Nephron progenitor cell (in vitro differentiated cells): Measurements from ENCODE around the gene CDC14B.
"Not testable (repeated sequence)": the region's sequence is repeated elsewhere in the genome, so short reads cannot be mapped to it uniquely, and the experiment has no call there.

Experiments
- DNase-seq: peaks from one replicate; pipeline ENCODE4 v3.0.0; 2021
- H3K27ac Mint-ChIP-seq: 2 replicates; pipeline ENCODE4 v1.8.0; 2021; ENCODE audit warnings: mild to moderate bottlenecking, moderate library complexity, mixed read lengths
- H3K27me3 Mint-ChIP-seq: 2 replicates; pipeline ENCODE4 v1.8.0; 2021; ENCODE audit warnings: mild to moderate bottlenecking, low read depth, mixed read lengths; ENCODE audit not compliant: poor library complexity
- H3K36me3 Mint-ChIP-seq: 2 replicates; pipeline ENCODE4 v1.8.0; 2021; ENCODE audit warnings: low read depth, mixed read lengths
- H3K4me1 Mint-ChIP-seq: 2 replicates; pipeline ENCODE4 v1.8.0; 2021; ENCODE audit warnings: mixed read lengths
- H3K4me3 Mint-ChIP-seq: 2 replicates; pipeline ENCODE4 v1.8.0; 2021; ENCODE audit warnings: mild to moderate bottlenecking, moderate library complexity, mixed read lengths
- H3K9me3 Mint-ChIP-seq: 2 replicates; pipeline ENCODE4 v1.8.0; 2021; ENCODE audit warnings: mild to moderate bottlenecking, moderate library complexity, mixed read lengths
- CTCF ChIP-seq: fragments of 200-600 bp; sonication (generic); IDR thresholded peaks from 2 replicates; pipeline ENCODE4 v1.5.0; 2021; ENCODE audit warnings: antibody characterized with exemption

Gene CDC14B

GRCh38 chr9:96619491-96620180 lies at the start of gene CDC14B:
Gene CDC14B (minus strand): TSS chr9:96619843. CDS start chr9:96619378, 465 bp downstream.
- Mint-ChIP-seq H3K36me3 (no peaks in the 10 kb centered on the region), H3K4me1 (peaks cover 59% of the 10 kb centered on the region), H3K27me3 (peaks cover 3% of the 10 kb centered on the region), H3K27ac (peak within 1 kb of the TSS; percentile 97), H3K9me3 (no peaks in the 10 kb centered on the region), H3K4me3 (peak within 1 kb of the TSS; percentile 89)
- no peak for TF ChIP-seq CTCF
- DNase-seq, result peak; percentile 90

- peaks cover 19% of the 10 kb centered on the region for H3K9me3 Mint-ChIP-seq
- H3K4me1 Mint-ChIP-seq, result no peaks in the 10 kb centered on the region
- DNase-seq, result no peak
- no peaks in the 10 kb centered on the region for H3K36me3 Mint-ChIP-seq
- no peak overlapping the region for H3K27ac Mint-ChIP-seq
- TF ChIP-seq CTCF, result no peak
- H3K4me3 Mint-ChIP-seq, result no peak overlapping the region
- H3K27me3 Mint-ChIP-seq, result peaks cover 4% of the 10 kb centered on the region
These were observed 49.4 kb upstream of the CDC14B start for GRCh38 chr9:96668868-96669534.

GRCh38 chr9:96667363-96667728 lies 47.7 kb upstream of the CDC14B start:
- no peak overlapping the region for H3K27ac Mint-ChIP-seq
- TF ChIP-seq CTCF, result no peak
- peaks cover 4% of the 10 kb centered on the region for H3K27me3 Mint-ChIP-seq
- H3K4me1 Mint-ChIP-seq, result no peaks in the 10 kb centered on the region
- H3K4me3 Mint-ChIP-seq, result no peak overlapping the region
- DNase-seq, result no peak
- H3K36me3 Mint-ChIP-seq, result no peaks in the 10 kb centered on the region
- H3K9me3 Mint-ChIP-seq, result peaks cover 14% of the 10 kb centered on the region

- not testable (repeated sequence) for H3K36me3 Mint-ChIP-seq, H3K4me3 Mint-ChIP-seq, H3K4me1 Mint-ChIP-seq, H3K27me3 Mint-ChIP-seq, H3K27ac Mint-ChIP-seq
- TF ChIP-seq CTCF, result peak; percentile 73
- DNase-seq, result peak; percentile 11
- H3K9me3 Mint-ChIP-seq, result peaks cover 10% of the 10 kb centered on the region
These were observed 47.2 kb upstream of the CDC14B start for GRCh38 chr9:96666653-96667362.

GRCh38 chr9:96665789-96666188 lies 46.1 kb upstream of the CDC14B start:
- H3K36me3 Mint-ChIP-seq, result no peaks in the 10 kb centered on the region
- H3K4me3 Mint-ChIP-seq, result no peak overlapping the region
- H3K9me3 Mint-ChIP-seq, result peaks cover 7% of the 10 kb centered on the region
- no peak for DNase-seq
- peak overlapping the region; percentile 8 for H3K27ac Mint-ChIP-seq
- H3K4me1 Mint-ChIP-seq, result no peaks in the 10 kb centered on the region
- H3K27me3 Mint-ChIP-seq, result peaks cover 4% of the 10 kb centered on the region
- TF ChIP-seq CTCF, result no peak
